Panc1 (cell line): Measurements from ENCODE around the gene SLC2A6.

Experiments used
- CTCF ChIP-seq: fragments of 450-650 bp; IDR thresholded peaks from 2 replicates; pipeline ENCODE4 v1.5.1; 2017; ENCODE audit warnings: mild to moderate bottlenecking
- POLR2AphosphoS5 ChIP-seq: IDR thresholded peaks from 2 replicates; pipeline ENCODE4 v1.6.1; 2012; ENCODE audit warnings: mild to moderate bottlenecking, low read depth, low read length, moderate library complexity
- REST ChIP-seq, 2 experiments: IDR thresholded peaks; 2 replicates each; pipeline ENCODE4 v1.6.1; 2011 to 2012; ENCODE audit warnings: low read depth in 2 of 2, control low read depth in 1 of 2, low read length in 1 of 2, mild to moderate bottlenecking in 1 of 2, moderate library complexity in 1 of 2; ENCODE audit not compliant: insufficient read depth in 1 of 2

GRCh38 chr9:133518200-133518599, 39.3 kb upstream of the SLC2A6 start:
- TF ChIP-seq CTCF (no peak), REST (IDR thresholded peaks at IDR 0.05; ENCODE audit: insufficient read depth in 1 of 2, low read depth in 2 of 2, low read length in 1 of 2) (no peak), POLR2AphosphoS5 (no peak)
